ENCODE measurements around the gene EEPD1.

Gene EEPD1

DNA sequence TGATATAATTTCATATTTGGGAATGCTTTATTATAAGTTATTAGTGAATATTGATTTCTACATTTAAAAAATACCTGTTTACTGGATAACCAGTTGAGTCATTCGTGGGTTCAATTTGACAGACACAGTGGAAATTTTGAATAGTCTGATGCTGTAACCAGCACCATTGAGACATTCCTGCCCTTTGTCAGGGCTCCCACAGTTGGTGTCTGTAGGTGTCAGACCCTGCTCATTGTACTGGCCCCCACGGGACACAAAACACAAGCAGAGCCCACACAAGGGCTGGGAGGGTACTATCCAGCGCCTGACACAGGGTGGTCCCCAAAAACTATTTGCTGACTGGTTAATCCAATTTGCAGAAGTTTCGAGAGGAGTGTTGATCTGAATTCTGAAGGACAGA is 35.9 kb downstream of the EEPD1 start:
- TF ChIP-seq, protein P1, sequence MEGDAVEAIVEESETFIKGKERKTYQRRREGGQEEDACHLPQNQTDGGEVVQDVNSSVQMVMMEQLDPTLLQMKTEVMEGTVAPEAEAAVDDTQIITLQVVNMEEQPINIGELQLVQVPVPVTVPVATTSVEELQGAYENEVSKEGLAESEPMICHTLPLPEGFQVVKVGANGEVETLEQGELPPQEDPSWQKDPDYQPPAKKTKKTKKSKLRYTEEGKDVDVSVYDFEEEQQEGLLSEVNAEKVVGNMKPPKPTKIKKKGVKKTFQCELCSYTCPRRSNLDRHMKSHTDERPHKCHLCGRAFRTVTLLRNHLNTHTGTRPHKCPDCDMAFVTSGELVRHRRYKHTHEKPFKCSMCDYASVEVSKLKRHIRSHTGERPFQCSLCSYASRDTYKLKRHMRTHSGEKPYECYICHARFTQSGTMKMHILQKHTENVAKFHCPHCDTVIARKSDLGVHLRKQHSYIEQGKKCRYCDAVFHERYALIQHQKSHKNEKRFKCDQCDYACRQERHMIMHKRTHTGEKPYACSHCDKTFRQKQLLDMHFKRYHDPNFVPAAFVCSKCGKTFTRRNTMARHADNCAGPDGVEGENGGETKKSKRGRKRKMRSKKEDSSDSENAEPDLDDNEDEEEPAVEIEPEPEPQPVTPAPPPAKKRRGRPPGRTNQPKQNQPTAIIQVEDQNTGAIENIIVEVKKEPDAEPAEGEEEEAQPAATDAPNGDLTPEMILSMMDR (IDR thresholded peaks at IDR 0.05; ENCODE audit: low read depth, low read length, missing control alignments) = no peak
- DNase-seq (ENCODE audit: low read depth) = no peak
- no peak overlapping the region for H3K4me3 ChIP-seq (ENCODE audit: low read depth, low read length)
- in situ Hi-C loops (cut with HindIII; ENCODE audit: low sequenced_read_pairs) = no loop called here

DNA sequence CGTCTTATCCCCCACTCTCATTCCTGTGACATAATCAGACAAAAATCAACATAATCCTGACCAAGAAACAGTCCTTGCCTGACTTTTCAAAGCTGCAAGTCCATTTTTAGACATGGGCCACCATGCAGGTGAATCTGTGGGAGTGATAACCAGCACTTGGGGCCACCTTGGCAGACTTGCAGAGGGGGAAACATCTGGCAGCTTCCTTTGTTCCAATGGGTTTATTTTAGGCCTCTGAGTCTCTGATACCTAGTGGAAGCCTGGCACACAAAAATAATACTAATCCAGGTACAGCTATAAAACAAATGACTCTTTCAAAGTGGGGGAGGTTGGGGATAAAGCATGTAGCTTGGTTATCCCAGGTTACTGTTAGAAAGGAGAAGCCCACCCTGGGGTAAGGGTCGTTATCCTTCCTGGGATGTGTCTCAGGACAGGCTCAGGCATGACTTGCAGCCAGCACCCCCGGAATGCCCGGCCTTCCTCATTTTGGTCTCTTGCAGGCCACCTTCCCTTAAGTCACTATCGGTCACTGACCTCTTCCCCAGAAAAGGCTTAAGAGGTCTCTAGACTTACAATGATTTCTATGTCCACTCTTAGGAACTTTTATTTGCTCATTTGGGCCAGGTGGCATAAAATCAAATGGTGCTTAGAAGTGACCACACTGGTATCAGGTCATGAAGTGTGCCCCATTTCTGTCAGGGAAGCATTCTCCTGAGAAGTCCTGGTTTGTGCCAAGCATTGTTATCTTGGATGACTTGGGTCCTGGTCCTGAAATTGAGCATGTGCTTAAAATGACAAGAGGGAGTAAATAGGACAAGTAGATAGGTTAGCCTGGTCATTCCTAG is 37.6 kb downstream of the EEPD1 start:
- in situ Hi-C loops (cut with HindIII; ENCODE audit: low sequenced_read_pairs) = no loop called here
- no peak for DNase-seq (ENCODE audit: low read depth)
- no peak overlapping the region for H3K4me3 ChIP-seq (ENCODE audit: low read depth, low read length)
- TF ChIP-seq, protein P1 (IDR thresholded peaks at IDR 0.05; ENCODE audit: low read depth, low read length, missing control alignments) = no peak

DNA sequence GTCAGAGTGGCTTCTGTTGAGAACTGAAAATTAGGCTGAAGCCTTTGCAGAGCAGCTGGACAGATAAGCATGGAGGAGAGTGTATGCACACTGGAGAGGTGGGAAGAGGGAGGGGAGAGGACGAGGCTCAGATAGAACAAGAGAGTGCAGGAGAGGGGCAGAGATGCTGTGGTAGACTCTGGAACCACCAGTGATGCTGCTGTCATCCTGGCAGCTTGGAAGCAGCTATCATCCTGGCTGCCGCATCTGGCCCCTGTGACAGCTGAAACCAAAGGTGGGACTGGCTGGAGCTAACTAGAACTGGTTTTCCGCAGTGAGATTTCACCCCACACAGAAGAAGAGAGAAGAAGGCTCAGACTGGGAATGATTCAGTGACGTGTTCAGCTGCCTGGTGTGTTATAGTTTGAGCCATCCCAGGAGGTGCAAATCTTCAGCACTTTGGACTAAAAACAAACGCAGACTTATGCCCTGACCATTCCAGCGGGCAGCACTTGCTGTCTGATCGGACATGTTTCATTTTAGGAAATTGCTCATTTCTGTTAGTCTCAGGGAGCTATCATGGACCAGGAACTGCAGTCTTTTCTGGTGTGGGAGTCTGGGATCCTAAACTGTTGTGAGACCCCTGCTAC is 38.4 kb downstream of the EEPD1 start:
- TF ChIP-seq, protein P1 (IDR thresholded peaks at IDR 0.05; ENCODE audit: low read depth, low read length, missing control alignments) = no peak
- in situ Hi-C loops (cut with HindIII; ENCODE audit: low sequenced_read_pairs) = no loop called here
- H3K4me3 ChIP-seq (ENCODE audit: low read depth, low read length) = no peak overlapping the region
- DNase-seq (ENCODE audit: low read depth) = no peak

DNA sequence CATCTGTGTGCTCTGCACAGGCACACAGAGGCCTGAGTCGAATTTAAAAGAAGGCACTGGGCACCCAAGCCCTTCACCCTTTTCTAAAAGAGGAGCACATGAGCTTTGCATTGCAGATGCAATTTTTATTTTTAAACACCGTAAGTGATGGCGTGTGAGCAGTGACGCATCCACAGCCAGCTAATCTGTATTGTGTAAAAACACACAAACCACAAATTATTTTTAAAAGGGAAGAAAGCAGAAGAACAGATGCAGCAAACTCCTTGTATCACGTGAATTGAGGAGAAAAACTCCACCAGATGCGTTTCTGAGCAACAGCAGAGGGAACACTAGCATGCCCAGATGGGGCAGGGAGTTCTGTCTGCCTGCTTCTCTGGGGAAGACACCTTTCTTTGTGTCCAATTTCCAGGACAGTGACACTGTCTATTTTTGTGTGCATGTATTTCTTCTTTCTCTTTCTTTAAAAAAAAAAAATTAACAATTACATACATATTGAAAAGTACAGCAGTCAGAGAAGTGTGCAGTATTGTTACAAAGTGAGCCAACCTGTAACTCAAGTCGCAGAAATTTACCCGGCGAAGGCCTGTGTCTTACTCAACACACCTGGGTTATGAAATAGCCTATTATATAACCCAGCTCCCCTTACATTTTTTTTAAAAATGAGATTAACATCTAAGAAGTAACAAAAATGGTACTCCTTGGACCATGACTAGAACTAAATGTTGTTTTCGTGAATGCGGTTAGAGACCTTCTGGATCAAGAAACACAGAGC is 39.2 kb downstream of the EEPD1 start:
- no peak for DNase-seq (ENCODE audit: low read depth)
- H3K4me3 ChIP-seq (ENCODE audit: low read depth, low read length) = no peak overlapping the region
- TF ChIP-seq, protein P1 (IDR thresholded peaks at IDR 0.05; ENCODE audit: low read depth, low read length, missing control alignments) = no peak
- in situ Hi-C loops (cut with HindIII; ENCODE audit: low sequenced_read_pairs) = no loop called here

DNA sequence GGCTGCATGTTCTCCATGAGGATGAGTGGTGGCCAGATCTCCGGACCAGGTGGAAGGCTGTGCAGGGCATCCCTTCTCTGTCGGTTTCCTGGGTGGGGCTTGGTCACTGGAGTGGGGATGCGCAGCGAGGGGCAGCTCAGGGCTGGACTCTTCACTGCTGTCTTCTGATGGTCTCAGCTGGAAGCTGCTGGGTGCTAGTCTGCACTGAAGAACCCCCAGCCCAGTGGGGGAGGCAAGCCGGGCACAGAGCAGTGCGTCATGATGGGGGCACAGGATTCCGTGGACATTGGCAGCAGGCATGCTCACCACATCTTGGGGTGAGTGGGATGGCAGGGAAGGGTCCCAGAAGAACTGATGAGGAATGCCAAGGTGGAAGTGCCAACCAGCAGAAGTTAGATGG is 39.8 kb downstream of the EEPD1 start:
- no peak overlapping the region for H3K4me3 ChIP-seq (ENCODE audit: low read depth, low read length)
- in situ Hi-C loops (cut with HindIII; ENCODE audit: low sequenced_read_pairs) = no loop called here
- no peak for DNase-seq (ENCODE audit: low read depth)
- TF ChIP-seq, protein P1 (IDR thresholded peaks at IDR 0.05; ENCODE audit: low read depth, low read length, missing control alignments) = no peak

DNA sequence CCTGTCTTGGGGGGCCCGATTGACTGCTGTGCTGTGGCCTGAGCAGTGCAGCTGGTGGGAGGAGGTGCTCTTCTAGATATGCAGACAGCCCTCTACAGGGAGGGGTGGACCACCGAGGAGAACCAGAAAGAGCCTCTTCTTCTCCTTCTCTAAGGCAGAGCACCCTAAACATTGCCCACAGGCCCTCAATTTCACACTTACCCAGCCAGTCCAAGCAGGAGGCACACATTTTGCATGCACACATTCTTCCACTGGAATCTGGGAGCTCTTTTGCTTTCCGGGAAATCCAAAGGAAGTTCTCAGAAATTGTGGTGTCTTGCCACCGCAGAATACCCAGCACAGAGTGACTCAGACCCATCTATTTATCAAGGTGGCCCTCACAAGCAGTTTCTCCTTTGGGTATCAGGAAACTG is 45.8 kb downstream of the EEPD1 start:
- in situ Hi-C loops (cut with HindIII; ENCODE audit: low sequenced_read_pairs) = no loop called here
- no peak overlapping the region for H3K4me3 ChIP-seq (ENCODE audit: low read depth, low read length)
- no peak for DNase-seq (ENCODE audit: low read depth)
- TF ChIP-seq, protein P1 (IDR thresholded peaks at IDR 0.05; ENCODE audit: low read depth, low read length, missing control alignments) = no peak
